Femur (tissue), 1 donor: ENCODE measurements around the gene CHPF.

Experiments
- DNase-seq: peaks from one replicate; pipeline ENCODE4 v3.0.0-alpha.2; 2017

Gene CHPF

GRCh38 chr2:219549619-219550018 is 6.0 kb upstream of the CHPF start:
- no peak for DNase-seq

- no peak for DNase-seq
Observed at GRCh38 chr2:219548990-219549389, 5.4 kb upstream of the CHPF start.

- DNase-seq: no peak
Observed at GRCh38 chr2:219547621-219548020, 4.0 kb upstream of the CHPF start.

GRCh38 chr2:219545943-219546352 is 2.3 kb upstream of the CHPF start:
- DNase-seq: no peak

GRCh38 chr2:219545295-219545942 is 1.8 kb upstream of the CHPF start:
- DNase-seq: no peak

GRCh38 chr2:219544567-219544966 is 958 bp upstream of the CHPF start:
- no peak for DNase-seq

GRCh38 chr2:219542931-219543595 is 546 bp downstream of the CHPF start:
- DNase-seq: no peak

- peak; percentile 86 for DNase-seq
Observed at GRCh38 chr2:219541611-219542180, 1.9 kb downstream of the CHPF start.

GRCh38 chr2:219540784-219541504 is 2.7 kb downstream of the CHPF start:
- no peak for DNase-seq

GRCh38 chr2:219539926-219540678 is 3.5 kb downstream of the CHPF start:
- no peak for DNase-seq

GRCh38 chr2:219538956-219539788 is 4.4 kb downstream of the CHPF start:
- no peak for DNase-seq

- DNase-seq: peak; percentile 74
Observed at GRCh38 chr2:219538504-219538951, 5.1 kb downstream of the CHPF start.

GRCh38 chr2:219537657-219538488 is 5.7 kb downstream of the CHPF start:
- no peak for DNase-seq

- DNase-seq: no peak
Observed at GRCh38 chr2:219536967-219537366, 6.6 kb downstream of the CHPF start.

- no peak for DNase-seq
Observed at GRCh38 chr2:219536425-219536824, 7.2 kb downstream of the CHPF start.

GRCh38 chr2:219533930-219534661 is 9.5 kb downstream of the CHPF start:
- DNase-seq: no peak

- no peak for DNase-seq
Observed at GRCh38 chr2:219532378-219532649, 11.3 kb downstream of the CHPF start.

GRCh38 chr2:219531639-219532377 is 11.8 kb downstream of the CHPF start:
- no peak for DNase-seq

- peak; percentile 93 for DNase-seq
Observed at GRCh38 chr2:219530048-219530963, 13.3 kb downstream of the CHPF start.
